Measurements from ENCODE around the gene CFAP299.
"Not testable (repeated sequence)": the region's sequence is repeated elsewhere in the genome, so short reads cannot be mapped to it uniquely, and the experiment has no call there.

The CFAP299 gene

GRCh38 chr4:80335554-80336358 is at the start of gene CFAP299:
Gene CFAP299 (plus strand): TSS chr4:80335730.
- peak; percentile 59 for DNase-seq

- no peak for DNase-seq
Measured at GRCh38 chr4:80286451-80286850, 49.1 kb upstream of the CFAP299 start.

- not testable (repeated sequence) for DNase-seq
Measured at GRCh38 chr4:80290665-80291064, 44.9 kb upstream of the CFAP299 start.

- no peak for DNase-seq
Measured at GRCh38 chr4:80294206-80294605, 41.3 kb upstream of the CFAP299 start.

- DNase-seq, result no peak
Measured at GRCh38 chr4:80295336-80295735, 40.2 kb upstream of the CFAP299 start.

- no peak for DNase-seq
Measured at GRCh38 chr4:80295826-80296225, 39.7 kb upstream of the CFAP299 start.

GRCh38 chr4:80301884-80302283 is 33.6 kb upstream of the CFAP299 start:
- DNase-seq, result no peak

GRCh38 chr4:80302616-80303223 is 32.8 kb upstream of the CFAP299 start:
- DNase-seq, result no peak

GRCh38 chr4:80305466-80305865 is 30.1 kb upstream of the CFAP299 start:
- no peak for DNase-seq

GRCh38 chr4:80306260-80306659 is 29.3 kb upstream of the CFAP299 start:
- no peak for DNase-seq

GRCh38 chr4:80307183-80307735 is 28.3 kb upstream of the CFAP299 start:
- DNase-seq, result no peak

GRCh38 chr4:80307774-80308465 is 27.6 kb upstream of the CFAP299 start:
- DNase-seq, result no peak

GRCh38 chr4:80308466-80308822 is 27.1 kb upstream of the CFAP299 start:
- no peak for DNase-seq

GRCh38 chr4:80309294-80310004 is 26.1 kb upstream of the CFAP299 start:
- no peak for DNase-seq

GRCh38 chr4:80311130-80311529 is 24.4 kb upstream of the CFAP299 start:
- no peak for DNase-seq

GRCh38 chr4:80312124-80312523 is 23.4 kb upstream of the CFAP299 start:
- DNase-seq, result no peak

GRCh38 chr4:80313627-80314026 is 21.9 kb upstream of the CFAP299 start:
- no peak for DNase-seq

- DNase-seq, result not testable (repeated sequence)
Measured at GRCh38 chr4:80315848-80316247, 19.7 kb upstream of the CFAP299 start.

GRCh38 chr4:80321341-80321740 is 14.2 kb upstream of the CFAP299 start:
- DNase-seq, result no peak

- no peak for DNase-seq
Measured at GRCh38 chr4:80321776-80322175, 13.8 kb upstream of the CFAP299 start.

- no peak for DNase-seq
Measured at GRCh38 chr4:80322716-80323115, 12.8 kb upstream of the CFAP299 start.

- DNase-seq, result no peak
Measured at GRCh38 chr4:80324171-80324570, 11.4 kb upstream of the CFAP299 start.

GRCh38 chr4:80331693-80332092 is 3.8 kb upstream of the CFAP299 start:
- DNase-seq, result no peak

All from stimulated activated CD4-positive, alpha-beta T cell treated with anti-CD3 and anti-CD28 coated beads, Interleukin-12 subunit alpha, Interleukin-12 subunit beta, amount 100 ng/mL, for 4 hours (primary cell).